Measurements from ENCODE around the gene KLK11.

KLK11 gene

DNA sequence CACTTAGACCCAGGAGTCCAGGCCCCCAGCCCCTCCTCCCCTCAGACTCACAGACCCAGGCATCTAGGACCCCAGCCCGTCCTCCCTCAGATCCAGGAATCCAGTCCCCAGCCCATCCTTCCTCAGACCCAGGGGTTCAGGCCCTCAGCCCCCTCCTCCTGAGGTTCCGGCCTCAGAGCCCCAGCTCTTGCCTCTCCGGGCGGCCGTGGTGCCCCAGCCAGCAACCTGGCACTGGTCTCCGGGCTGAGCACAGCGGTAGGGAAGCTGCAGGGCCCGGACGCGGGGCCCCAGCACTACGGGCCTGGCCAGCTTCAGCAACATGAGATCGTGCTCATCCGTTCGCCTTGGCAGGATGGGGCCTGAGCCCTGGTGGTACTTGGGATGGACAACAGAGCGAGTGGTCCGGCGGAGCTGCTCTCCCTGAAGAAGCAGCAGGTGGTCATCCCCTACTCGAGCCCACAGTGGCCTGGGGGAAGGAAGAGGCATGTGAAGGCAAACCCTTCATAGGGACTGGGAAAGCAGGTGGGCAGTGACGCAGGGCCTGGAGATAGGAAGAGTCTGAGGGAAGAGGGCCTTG, 10.6 kb downstream of the KLK11 start:
- no peaks in the 10 kb centered on the region for H3K27me3 ChIP-seq (ENCODE audit: insufficient read depth, low read length, poor library complexity, severe bottlenecking)
- no peaks in the 10 kb centered on the region for H3K79me2 ChIP-seq (ENCODE audit: insufficient read depth, low read length)
- H2AFZ ChIP-seq (ENCODE audit: low read length) = no peak overlapping the region

GRCh38 chr19:51014242-51014641, 12.2 kb downstream of the KLK11 start:
- no peak overlapping the region for H3K9ac ChIP-seq (ENCODE audit: low read depth, low read length, poor library complexity, severe bottlenecking)
- H3K9me3 ChIP-seq (ENCODE audit: insufficient read depth, low read depth, low read length) = no peaks in the 10 kb centered on the region
- no peak overlapping the region for H3K4me2 ChIP-seq (ENCODE audit: low read depth, low read length, poor library complexity, severe bottlenecking)
- no peak overlapping the region for H3K4me3 ChIP-seq (ENCODE audit: low read length, poor library complexity, severe bottlenecking)
- H3K36me3 ChIP-seq (ENCODE audit: insufficient read depth, low read length) = no peaks in the 10 kb centered on the region
- H3F3A ChIP-seq (ENCODE audit: low read depth) = no peaks in the 10 kb centered on the region
- no peaks in the 10 kb centered on the region for H3K9me2 ChIP-seq (replicated peaks; ENCODE audit: low read depth, low read length)
- no peaks in the 10 kb centered on the region for H4K20me1 ChIP-seq (ENCODE audit: insufficient read depth, low read length, poor library complexity, severe bottlenecking)
- no peak overlapping the region for H2AFZ ChIP-seq (ENCODE audit: low read length)
- H3K27me3 ChIP-seq (ENCODE audit: insufficient read depth, low read length, poor library complexity, severe bottlenecking) = no peaks in the 10 kb centered on the region
- no peaks in the 10 kb centered on the region for H3K4me1 ChIP-seq (ENCODE audit: insufficient read depth, low read length, poor library complexity, severe bottlenecking)
- no peaks in the 10 kb centered on the region for H3K79me2 ChIP-seq (ENCODE audit: insufficient read depth, low read length)
- TF ChIP-seq EZH2phosphoT487 (IDR thresholded peaks at IDR 0.05; ENCODE audit: borderline replicate concordance) = no peak
- TF ChIP-seq, protein P1, sequence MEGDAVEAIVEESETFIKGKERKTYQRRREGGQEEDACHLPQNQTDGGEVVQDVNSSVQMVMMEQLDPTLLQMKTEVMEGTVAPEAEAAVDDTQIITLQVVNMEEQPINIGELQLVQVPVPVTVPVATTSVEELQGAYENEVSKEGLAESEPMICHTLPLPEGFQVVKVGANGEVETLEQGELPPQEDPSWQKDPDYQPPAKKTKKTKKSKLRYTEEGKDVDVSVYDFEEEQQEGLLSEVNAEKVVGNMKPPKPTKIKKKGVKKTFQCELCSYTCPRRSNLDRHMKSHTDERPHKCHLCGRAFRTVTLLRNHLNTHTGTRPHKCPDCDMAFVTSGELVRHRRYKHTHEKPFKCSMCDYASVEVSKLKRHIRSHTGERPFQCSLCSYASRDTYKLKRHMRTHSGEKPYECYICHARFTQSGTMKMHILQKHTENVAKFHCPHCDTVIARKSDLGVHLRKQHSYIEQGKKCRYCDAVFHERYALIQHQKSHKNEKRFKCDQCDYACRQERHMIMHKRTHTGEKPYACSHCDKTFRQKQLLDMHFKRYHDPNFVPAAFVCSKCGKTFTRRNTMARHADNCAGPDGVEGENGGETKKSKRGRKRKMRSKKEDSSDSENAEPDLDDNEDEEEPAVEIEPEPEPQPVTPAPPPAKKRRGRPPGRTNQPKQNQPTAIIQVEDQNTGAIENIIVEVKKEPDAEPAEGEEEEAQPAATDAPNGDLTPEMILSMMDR (conservative IDR thresholded peaks at IDR 0.05; ENCODE audit: low read length) = no peak

More for the DNA sequence above, 10.6 kb downstream of the KLK11 start:
- Histone ChIP-seq H3F3A (ENCODE audit: low read depth) (no peaks in the 10 kb centered on the region), H3K9me3 (ENCODE audit: insufficient read depth, low read depth, low read length) (no peaks in the 10 kb centered on the region), H3K4me2 (ENCODE audit: low read depth, low read length, poor library complexity, severe bottlenecking) (no peak overlapping the region), H3K9me2 (replicated peaks; ENCODE audit: low read depth, low read length) (no peaks in the 10 kb centered on the region), H3K36me3 (ENCODE audit: insufficient read depth, low read length) (no peaks in the 10 kb centered on the region), H3K4me3 (ENCODE audit: low read length, poor library complexity, severe bottlenecking) (no peak overlapping the region), H4K20me1 (ENCODE audit: insufficient read depth, low read length, poor library complexity, severe bottlenecking) (no peaks in the 10 kb centered on the region), H3K9ac (ENCODE audit: low read depth, low read length, poor library complexity, severe bottlenecking) (no peak overlapping the region), H3K4me1 (ENCODE audit: insufficient read depth, low read length, poor library complexity, severe bottlenecking) (no peaks in the 10 kb centered on the region)
- TF ChIP-seq EZH2phosphoT487 (IDR thresholded peaks at IDR 0.05; ENCODE audit: borderline replicate concordance) = no peak
- TF ChIP-seq, protein P1 (conservative IDR thresholded peaks at IDR 0.05; ENCODE audit: low read length) = no peak

- Histone ChIP-seq H3K9me3 (ENCODE audit: insufficient read depth, low read depth, low read length) (no peaks in the 10 kb centered on the region), H3K36me3 (ENCODE audit: insufficient read depth, low read length) (no peaks in the 10 kb centered on the region), H3K4me3 (ENCODE audit: low read length, poor library complexity, severe bottlenecking) (no peak overlapping the region), H3K4me1 (ENCODE audit: insufficient read depth, low read length, poor library complexity, severe bottlenecking) (no peaks in the 10 kb centered on the region), H3F3A (ENCODE audit: low read depth) (no peaks in the 10 kb centered on the region), H4K20me1 (ENCODE audit: insufficient read depth, low read length, poor library complexity, severe bottlenecking) (no peaks in the 10 kb centered on the region), H3K9ac (ENCODE audit: low read depth, low read length, poor library complexity, severe bottlenecking) (no peak overlapping the region), H3K4me2 (ENCODE audit: low read depth, low read length, poor library complexity, severe bottlenecking) (no peak overlapping the region), H3K79me2 (ENCODE audit: insufficient read depth, low read length) (no peaks in the 10 kb centered on the region), H3K9me2 (replicated peaks; ENCODE audit: low read depth, low read length) (no peaks in the 10 kb centered on the region), H3K27me3 (ENCODE audit: insufficient read depth, low read length, poor library complexity, severe bottlenecking) (no peaks in the 10 kb centered on the region), H2AFZ (ENCODE audit: low read length) (no peak overlapping the region)
- TF ChIP-seq, protein P1 (conservative IDR thresholded peaks at IDR 0.05; ENCODE audit: low read length) = no peak
- no peak for TF ChIP-seq EZH2phosphoT487 (IDR thresholded peaks at IDR 0.05; ENCODE audit: borderline replicate concordance)
Measured at GRCh38 chr19:51012661-51013190, 13.7 kb downstream of the KLK11 start.

Measured in Loucy (cell line).